AG20443 (cell line): ENCODE measurements around the gene USP4.
"Not testable (repeated sequence)": the region's sequence is repeated elsewhere in the genome, so short reads cannot be mapped to it uniquely, and the experiment has no call there.

Experiments used
- DNase-seq: peaks from one replicate; pipeline ENCODE4 v3.0.0; 2012; ENCODE audit warnings: low spot score, mixed read lengths

USP4 gene

GRCh38 chr3:49352281-49352680, 12.4 kb upstream of the USP4 start:
- DNase-seq, result no peak

GRCh38 chr3:49351521-49352011, 11.7 kb upstream of the USP4 start:
- DNase-seq, result peak; percentile 72

GRCh38 chr3:49349348-49350114, 9.7 kb upstream of the USP4 start:
- no peak for DNase-seq

- not testable (repeated sequence) for DNase-seq
These were observed 8.5 kb upstream of the USP4 start for GRCh38 chr3:49348361-49348760.

GRCh38 chr3:49346797-49347251, 7.0 kb upstream of the USP4 start:
- DNase-seq, result peak; percentile 55

GRCh38 chr3:49343163-49343562, 3.3 kb upstream of the USP4 start:
- no peak for DNase-seq

- no peak for DNase-seq
These were observed 2.1 kb upstream of the USP4 start for GRCh38 chr3:49341996-49342395.

- DNase-seq, result peak; percentile 37
These were observed 292 bp downstream of the USP4 start for GRCh38 chr3:49339581-49339940.

- no peak for DNase-seq
These were observed 5.8 kb downstream of the USP4 start for GRCh38 chr3:49333916-49334633.

- no peak for DNase-seq
These were observed 6.8 kb downstream of the USP4 start for GRCh38 chr3:49333091-49333490.

- no peak for DNase-seq
These were observed 10.7 kb downstream of the USP4 start for GRCh38 chr3:49329186-49329585.

GRCh38 chr3:49328350-49328749, 11.5 kb downstream of the USP4 start:
- DNase-seq, result not testable (repeated sequence)

GRCh38 chr3:49327485-49327884, 12.4 kb downstream of the USP4 start:
- DNase-seq, result no peak

- no peak for DNase-seq
These were observed 15.1 kb downstream of the USP4 start for GRCh38 chr3:49324768-49325167.

GRCh38 chr3:49316696-49317457, 23.0 kb downstream of the USP4 start:
- no peak for DNase-seq

- no peak for DNase-seq
These were observed 25.8 kb downstream of the USP4 start for GRCh38 chr3:49313896-49314688.

GRCh38 chr3:49311283-49311682, 28.6 kb downstream of the USP4 start:
- no peak for DNase-seq

GRCh38 chr3:49310677-49311076, 29.2 kb downstream of the USP4 start:
- DNase-seq, result no peak

- DNase-seq, result no peak
These were observed 34.2 kb downstream of the USP4 start for GRCh38 chr3:49305608-49306007.

- DNase-seq, result peak; percentile 2
These were observed 37.2 kb downstream of the USP4 start for GRCh38 chr3:49302613-49303012.

GRCh38 chr3:49300595-49300994, 39.3 kb downstream of the USP4 start:
- DNase-seq, result peak; percentile 1

- DNase-seq, result peak; percentile 2
These were observed 41.3 kb downstream of the USP4 start for GRCh38 chr3:49298511-49298910.
